HG02840 (cell line): ENCODE data around the gene GUCY2F.

Experiments used
- ATAC-seq: cut with Tn5 transposase; IDR thresholded peaks from one replicate; pipeline ENCODE4 v1.9.1; 2021; ENCODE audit warnings: mild to moderate bottlenecking, moderate library complexity, moderate number of reproducible peaks; ENCODE audit not compliant: unreplicated experiment, low FRiP score

GUCY2F gene

GRCh38 chrX:109398833-109399232 lies 83.1 kb downstream of the GUCY2F start:
- ATAC-seq: no peak

- ATAC-seq: no peak
These were observed 83.8 kb downstream of the GUCY2F start for GRCh38 chrX:109398061-109398460.

GRCh38 chrX:109393859-109394258 lies 88.0 kb downstream of the GUCY2F start:
- no peak for ATAC-seq

- no peak for ATAC-seq
These were observed 89.0 kb downstream of the GUCY2F start for GRCh38 chrX:109392895-109393294.

GRCh38 chrX:109390556-109390955 lies 91.3 kb downstream of the GUCY2F start:
- no peak for ATAC-seq

- ATAC-seq: no peak
These were observed 92.0 kb downstream of the GUCY2F start for GRCh38 chrX:109389917-109390316.

GRCh38 chrX:109384699-109385098 lies 97.2 kb downstream of the GUCY2F start:
- no peak for ATAC-seq

GRCh38 chrX:109382332-109382731 lies 99.6 kb downstream of the GUCY2F start:
- ATAC-seq: no peak

GRCh38 chrX:109378281-109378680 lies 103.6 kb downstream of the GUCY2F start:
- ATAC-seq: no peak

- no peak for ATAC-seq
These were observed 107.5 kb downstream of the GUCY2F start for GRCh38 chrX:109374262-109374960.

GRCh38 chrX:109373468-109373867 lies 108.4 kb downstream of the GUCY2F start:
- ATAC-seq: no peak

GRCh38 chrX:109372716-109373115 lies 109.2 kb downstream of the GUCY2F start:
- ATAC-seq: no peak

GRCh38 chrX:109372291-109372690 lies 109.6 kb downstream of the GUCY2F start:
- no peak for ATAC-seq

GRCh38 chrX:109362101-109362500 lies 119.8 kb downstream of the GUCY2F start:
- no peak for ATAC-seq

- no peak for ATAC-seq
These were observed 121.6 kb downstream of the GUCY2F start for GRCh38 chrX:109360301-109360700.

GRCh38 chrX:109357706-109358105 lies 124.2 kb downstream of the GUCY2F start:
- no peak for ATAC-seq

- ATAC-seq: no peak
These were observed 125.2 kb downstream of the GUCY2F start for GRCh38 chrX:109356684-109357083.

GRCh38 chrX:109352066-109352588 lies 129.8 kb downstream of the GUCY2F start:
- ATAC-seq: no peak

GRCh38 chrX:109351557-109351956 lies 130.3 kb downstream of the GUCY2F start:
- ATAC-seq: no peak

- no peak for ATAC-seq
These were observed 131.3 kb downstream of the GUCY2F start for GRCh38 chrX:109350551-109350950.

GRCh38 chrX:109350051-109350450 lies 131.8 kb downstream of the GUCY2F start:
- no peak for ATAC-seq

GRCh38 chrX:109347632-109348031 lies 134.3 kb downstream of the GUCY2F start:
- ATAC-seq: no peak
